Heart left ventricle (tissue), 13 donors: ENCODE data around the gene NSG2.

Experiments used
- POLR2A ChIP-seq, 2 donors: fragments of 450-650 bp; IDR thresholded peaks; one replicate each; pipeline ENCODE4 v1.6.1; 2017; ENCODE audit warnings: antibody characterized with exemption in 2 of 2, mild to moderate bottlenecking in 2 of 2, moderate library complexity in 2 of 2
- TF ChIP-seq, protein P1 (sequence below), 12 donors: fragments of 200-600 bp; sonication (generic) in 4 of 12; IDR thresholded peaks; one replicate each; pipeline versions ENCODE4 v1.5.0 to v1.8.0; 2018 to 2022; ENCODE audit warnings: antibody characterized with exemption in 12 of 12, mild to moderate bottlenecking in 5 of 12
- donor health status: ischemic (EF 13 %, LVEDD 7.1; RV severe dilation, severe dysfunction).
- donor health status: DM: no; HTN: yes; CAD: no.
- donor health status: DM: no; HTN: no; CAD: no.
- donor health status: ischemic (EF 25% LVEDD 6.9; RV normal size, moderate dysfunction).
- donor health status: ischemic (EF 25% LVEDD 5.7; RV mildly dilated, moderate dysfunction).
- donor health status: ischemic (EF 35%, LVEDD 5.7; RV mildly dilated, moderate dysfunction).
- donor health status: nonischemic (EF 11% LVEDD 7.7; RV severe dilation, severe dysfunction).
- donor health status: DM: yes; HTN: yes; CAD: no.
- donor health status: PGD.
- donor health status: ischemic (EF 29% LVEDD 5.4; RV normal size, mild dysfunction).
- donor health status: nonischemic (EF 23%, LVEDD 6.1; RV moderate dilation, normal function).

DNA sequence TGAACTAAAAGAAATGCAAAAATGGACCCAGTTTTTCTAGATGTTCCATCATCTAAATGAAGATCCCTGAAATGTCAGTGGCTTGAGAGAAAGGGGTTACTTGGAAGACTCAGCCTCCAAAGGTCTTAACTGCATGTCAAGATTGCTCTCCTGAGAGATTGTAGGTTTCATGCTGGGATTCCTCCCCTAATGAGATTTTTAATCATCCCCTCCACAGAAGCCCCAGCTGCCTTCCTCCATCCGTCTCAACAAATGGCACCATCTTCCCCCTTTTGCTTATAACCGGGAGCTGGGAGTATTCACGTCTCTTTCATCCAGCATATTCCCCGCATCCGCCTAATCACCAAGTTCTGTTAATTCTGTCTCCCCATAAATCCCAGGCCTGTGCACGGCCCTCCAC, 104.5 kb downstream of the NSG2 start:
- TF ChIP-seq, protein P1, sequence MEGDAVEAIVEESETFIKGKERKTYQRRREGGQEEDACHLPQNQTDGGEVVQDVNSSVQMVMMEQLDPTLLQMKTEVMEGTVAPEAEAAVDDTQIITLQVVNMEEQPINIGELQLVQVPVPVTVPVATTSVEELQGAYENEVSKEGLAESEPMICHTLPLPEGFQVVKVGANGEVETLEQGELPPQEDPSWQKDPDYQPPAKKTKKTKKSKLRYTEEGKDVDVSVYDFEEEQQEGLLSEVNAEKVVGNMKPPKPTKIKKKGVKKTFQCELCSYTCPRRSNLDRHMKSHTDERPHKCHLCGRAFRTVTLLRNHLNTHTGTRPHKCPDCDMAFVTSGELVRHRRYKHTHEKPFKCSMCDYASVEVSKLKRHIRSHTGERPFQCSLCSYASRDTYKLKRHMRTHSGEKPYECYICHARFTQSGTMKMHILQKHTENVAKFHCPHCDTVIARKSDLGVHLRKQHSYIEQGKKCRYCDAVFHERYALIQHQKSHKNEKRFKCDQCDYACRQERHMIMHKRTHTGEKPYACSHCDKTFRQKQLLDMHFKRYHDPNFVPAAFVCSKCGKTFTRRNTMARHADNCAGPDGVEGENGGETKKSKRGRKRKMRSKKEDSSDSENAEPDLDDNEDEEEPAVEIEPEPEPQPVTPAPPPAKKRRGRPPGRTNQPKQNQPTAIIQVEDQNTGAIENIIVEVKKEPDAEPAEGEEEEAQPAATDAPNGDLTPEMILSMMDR (IDR thresholded peaks at IDR 0.05) = no peak
- no peak for TF ChIP-seq POLR2A (IDR thresholded peaks at IDR 0.05)
